Hindlimb muscle (tissue), 1 donor: Measurements from ENCODE around the gene ATP1B1. TPM values are rescaled to one million over a fixed set of nuclear protein-coding genes. Genes with fewer than 3 reads are reported as not detected.
"Not testable (repeated sequence)": the region's sequence is repeated elsewhere in the genome, so short reads cannot be mapped to it uniquely, and the experiment has no call there.

Experiments used
- DNase-seq: peaks from one replicate; pipeline ENCODE4 v3.0.0-alpha.2; 2013
- polyA plus RNA-seq: library from polyadenylated mRNA; unstranded; fragments of 120-200 nt; gene quantifications from one replicate; pipeline ENCODE4 v1.2.1, GENCODE V29; 2013; ENCODE audit not compliant: insufficient read length

Gene ATP1B1
- polyA plus RNA-seq, 1 donor = 15.0 TPM

DNA sequence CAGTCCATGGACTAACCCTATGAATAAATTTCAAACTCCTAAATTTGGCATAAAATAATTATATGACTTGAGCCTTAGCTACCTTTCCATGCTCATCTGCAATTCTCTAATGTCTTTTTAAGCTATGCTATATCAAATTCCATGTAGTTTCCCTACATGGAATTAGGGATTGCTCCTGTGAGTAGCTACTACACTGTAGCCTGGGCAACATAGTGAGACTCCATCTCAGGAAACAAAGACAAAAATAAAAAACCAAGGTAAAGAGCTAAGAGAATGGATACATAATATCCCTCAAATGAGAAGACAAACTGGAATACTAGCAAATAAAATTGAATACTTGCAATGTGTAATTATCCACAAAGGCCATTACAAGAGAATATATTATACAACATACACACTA, 37.5 kb downstream of the ATP1B1 start:
- DNase-seq = no peak

GRCh38 chr1:169144941-169145626, 38.6 kb downstream of the ATP1B1 start:
- no peak for DNase-seq

GRCh38 chr1:169146576-169147214, 40.2 kb downstream of the ATP1B1 start:
- no peak for DNase-seq

GRCh38 chr1:169148472-169149252, 42.2 kb downstream of the ATP1B1 start:
- DNase-seq = no peak

DNA sequence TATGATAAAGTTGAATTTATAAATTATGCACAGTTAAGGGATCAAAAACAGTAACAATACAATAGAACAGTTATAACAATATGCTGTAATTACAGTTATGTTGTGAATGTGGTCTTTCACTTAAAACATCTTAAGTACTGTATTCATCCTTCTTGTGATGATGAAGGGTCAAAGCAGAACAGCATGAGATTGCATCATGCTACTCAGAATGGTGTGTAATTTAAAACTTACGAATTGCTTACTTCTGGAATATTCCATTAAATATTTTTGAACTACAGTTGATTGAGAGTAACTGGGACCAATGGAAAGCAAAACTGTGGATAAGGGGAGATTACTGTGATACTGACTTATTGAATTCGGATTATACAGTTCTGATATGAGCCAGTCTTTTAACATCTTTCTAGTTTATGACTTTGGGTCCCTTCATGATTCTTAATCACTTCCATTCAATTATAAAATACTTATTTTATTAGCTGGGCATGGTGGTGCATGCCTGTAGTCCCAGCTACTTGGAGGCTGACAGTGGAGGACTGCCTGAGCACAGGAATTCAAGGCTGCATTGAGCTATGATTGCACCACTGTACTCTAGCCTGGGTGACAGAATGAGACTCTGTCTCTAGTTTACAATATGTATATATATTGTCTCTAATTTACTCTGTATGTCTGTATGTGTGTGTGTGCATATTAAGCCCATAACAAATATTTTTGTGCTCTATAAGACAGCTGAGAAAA, 43.2 kb downstream of the ATP1B1 start:
- no peak for DNase-seq

DNA sequence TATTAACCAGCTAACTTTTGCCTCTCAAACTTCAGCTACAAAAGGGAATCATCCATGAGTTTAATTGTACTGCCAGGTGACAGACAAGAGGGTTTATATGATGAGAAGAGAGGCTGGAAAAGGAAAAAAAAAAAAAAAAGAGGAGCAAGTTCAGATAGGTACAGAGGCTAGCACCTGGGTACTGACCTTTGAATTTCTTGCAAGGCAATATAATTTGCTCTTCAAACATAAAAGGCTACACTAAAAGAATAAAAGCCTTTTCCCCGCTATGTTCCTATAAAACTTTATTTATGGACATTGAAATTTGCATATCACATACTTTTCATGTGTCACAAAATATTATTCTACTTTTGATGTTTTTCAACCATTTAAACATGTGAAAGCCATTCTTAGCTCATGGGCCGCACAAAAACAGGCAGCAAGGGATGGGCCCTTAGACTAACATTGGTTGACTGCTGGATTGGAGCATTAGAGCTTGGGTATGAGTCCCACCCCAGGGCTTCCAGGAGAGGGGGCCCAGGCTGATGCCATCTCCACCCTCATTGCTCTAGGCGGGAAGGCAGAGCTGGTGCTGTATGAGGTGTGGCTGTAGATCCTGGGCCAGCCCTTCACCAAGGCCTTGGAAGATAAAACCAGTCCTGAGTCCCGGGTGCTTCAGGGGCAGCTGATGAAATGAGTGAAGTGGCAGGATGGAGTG, 44.3 kb downstream of the ATP1B1 start:
- DNase-seq = no peak

GRCh38 chr1:169151338-169151837, 44.9 kb downstream of the ATP1B1 start:
- DNase-seq = no peak

- no peak for DNase-seq
These were observed 49.2 kb downstream of the ATP1B1 start for GRCh38 chr1:169155675-169156074.

DNA sequence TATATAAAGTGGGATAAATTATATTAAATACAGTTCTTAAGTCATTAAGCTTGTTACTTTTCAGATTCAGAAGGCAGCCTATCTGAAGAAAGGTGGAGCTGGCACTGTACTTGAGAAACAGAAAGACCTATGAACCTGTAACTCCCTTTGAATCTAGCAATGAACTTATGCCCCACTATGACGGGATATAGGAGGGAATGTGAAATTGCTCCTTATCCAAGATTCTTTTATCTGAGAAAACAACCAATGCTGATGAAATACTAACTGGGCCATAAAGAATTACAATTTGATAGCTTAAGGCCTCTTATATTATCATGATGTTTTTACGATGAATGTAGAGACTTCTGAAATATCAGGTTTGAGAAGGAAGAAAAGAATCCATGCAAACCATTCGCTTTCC, 50.1 kb downstream of the ATP1B1 start:
- no peak for DNase-seq

DNA sequence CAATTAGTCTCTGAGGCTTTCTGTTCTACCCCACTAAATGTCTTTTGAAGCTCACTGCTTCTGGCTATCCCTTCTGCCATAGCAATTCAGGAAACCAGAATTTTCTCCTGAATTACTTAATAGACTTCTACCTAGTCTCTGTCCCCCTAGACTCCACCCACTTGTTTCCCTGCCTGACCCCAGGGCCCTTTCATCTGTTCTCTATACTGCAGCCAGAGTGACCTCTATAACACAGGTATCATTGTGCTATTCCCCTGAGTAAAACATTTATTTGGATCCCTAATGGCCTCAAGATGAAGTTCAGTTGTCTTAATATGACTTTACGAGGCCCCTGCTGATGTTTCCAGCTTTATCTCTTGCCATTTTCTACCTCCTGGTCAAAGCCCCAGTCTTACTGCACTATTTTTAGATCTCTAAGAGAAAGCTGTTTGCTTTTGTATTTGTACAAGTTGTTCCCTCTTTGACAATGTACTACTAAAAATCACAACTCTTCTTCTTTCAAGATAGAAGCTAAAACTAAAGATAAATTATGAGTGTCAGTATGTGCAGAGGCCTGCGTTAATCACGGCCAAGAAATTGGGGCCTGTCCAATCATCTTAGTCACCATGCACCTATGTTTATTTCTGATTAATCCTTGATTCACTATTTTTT, 54.5 kb downstream of the ATP1B1 start:
- DNase-seq = no peak

DNA sequence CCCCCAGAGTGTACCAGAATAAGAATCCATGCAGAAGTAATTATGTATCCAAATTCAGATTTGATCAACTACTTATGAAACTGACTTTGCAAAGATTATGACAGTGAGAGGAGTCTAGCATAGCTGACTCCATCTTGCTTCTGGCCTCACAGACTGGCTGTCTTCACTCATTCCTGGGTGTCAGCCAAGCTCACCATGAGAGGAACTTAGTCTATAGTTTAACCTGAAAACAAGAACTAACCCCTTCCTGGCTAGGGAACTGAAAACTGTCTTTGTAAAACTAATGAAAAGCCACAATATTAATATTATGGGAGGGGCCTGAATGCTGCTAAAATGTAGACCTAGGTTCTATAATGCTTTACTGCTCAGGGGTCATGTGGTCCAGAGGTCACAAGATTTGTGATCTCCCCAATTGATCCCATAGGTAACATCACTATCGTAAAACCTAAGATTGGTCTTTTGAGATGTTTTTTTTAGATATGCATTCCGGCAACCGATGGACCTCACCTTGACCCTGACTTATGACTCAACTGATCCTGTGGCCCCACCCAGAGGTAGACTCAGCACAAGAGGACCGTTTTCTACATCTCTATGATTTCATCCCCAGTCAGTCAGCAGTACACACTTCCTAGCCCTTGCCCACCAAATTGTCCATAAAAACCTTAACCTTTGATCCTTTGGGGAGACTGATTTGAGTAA, 55.2 kb downstream of the ATP1B1 start:
- DNase-seq = no peak

- no peak for DNase-seq
These were observed 56.6 kb downstream of the ATP1B1 start for GRCh38 chr1:169163059-169163458.

GRCh38 chr1:169175461-169175860, 69.0 kb downstream of the ATP1B1 start:
- DNase-seq = peak; percentile 21

- not testable (repeated sequence) for DNase-seq
These were observed 72.9 kb downstream of the ATP1B1 start for GRCh38 chr1:169179431-169179830.

DNA sequence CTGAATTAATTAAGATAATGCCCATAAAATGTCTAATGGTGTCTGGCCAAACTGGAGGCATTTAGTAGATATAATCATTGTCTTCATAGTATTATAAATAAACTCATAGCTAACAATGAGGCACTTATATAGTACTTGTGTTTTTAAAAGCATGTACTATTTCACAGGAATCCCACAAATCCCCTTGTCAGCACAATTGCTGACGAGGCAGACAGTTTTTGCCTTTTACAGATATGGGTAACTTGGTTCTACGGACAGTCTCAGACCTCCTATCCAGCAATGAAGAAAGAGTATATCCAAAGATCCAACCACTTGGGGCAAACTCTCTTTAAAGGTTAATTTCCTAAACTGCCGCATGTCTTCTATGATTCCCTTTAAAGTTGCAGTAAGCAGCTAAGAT, 73.7 kb downstream of the ATP1B1 start:
- no peak for DNase-seq
